DMS153 (cell line): ENCODE data around the gene COX8A.
A peak's percentile ranks its signal among the peaks of the same experiment; 100 is the strongest.
"Not testable (repeated sequence)": the region's sequence is repeated elsewhere in the genome, so short reads cannot be mapped to it uniquely, and the experiment has no call there.

ENCODE experiments used
- DNase-seq: peaks from one replicate; lab custom pipeline; 2025; lab: John Stamatoyannopoulos, UW

The COX8A gene

GRCh38 chr11:63969461-63969860 is 5.0 kb upstream of the COX8A start:
- DNase-seq: no peak

DNA sequence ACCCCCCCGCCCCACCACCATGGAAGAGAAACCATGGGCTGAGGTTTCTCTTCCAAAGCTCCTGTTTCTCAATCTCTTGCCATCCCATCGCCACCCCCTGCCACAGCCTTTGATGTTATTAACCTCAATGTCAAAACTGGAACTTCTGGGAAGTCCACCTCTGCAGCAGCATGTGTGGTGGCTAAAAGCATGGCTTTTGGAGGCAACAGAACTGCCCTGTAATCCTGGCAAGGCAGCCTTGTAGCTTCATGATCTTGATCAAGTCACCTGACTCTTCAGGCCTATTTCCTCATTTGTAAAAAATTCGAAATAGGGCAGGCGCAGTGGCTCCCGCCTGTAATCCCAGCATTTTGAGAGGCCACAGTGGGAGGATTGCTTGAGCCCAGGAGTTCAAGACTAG is 3.5 kb upstream of the COX8A start:
- DNase-seq: no peak

GRCh38 chr11:63973912-63974258 is 535 bp upstream of the COX8A start:
- DNase-seq: not testable (repeated sequence)

GRCh38 chr11:63978551-63979239 is 4.3 kb downstream of the COX8A start:
- DNase-seq: no peak

DNA sequence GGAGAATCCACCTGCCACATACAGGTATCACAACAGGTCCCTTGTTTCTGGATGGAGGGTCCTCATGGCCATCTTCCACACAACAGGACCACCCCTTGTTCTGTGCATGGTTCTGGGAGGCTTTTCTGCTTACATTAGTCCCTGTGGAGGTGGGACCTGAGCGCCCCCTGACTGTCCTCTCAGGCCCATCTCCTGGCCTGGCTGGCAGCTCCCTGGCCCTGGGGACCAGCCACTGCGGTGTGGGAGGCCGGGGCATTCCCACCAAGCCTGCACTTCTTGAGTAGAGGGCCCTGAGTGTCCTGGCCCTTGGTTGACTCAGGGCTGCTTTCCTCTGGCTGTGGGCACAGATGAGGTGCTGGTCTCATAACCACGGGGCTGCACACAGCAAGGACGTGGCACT is 5.0 kb downstream of the COX8A start:
- DNase-seq: no peak

DNA sequence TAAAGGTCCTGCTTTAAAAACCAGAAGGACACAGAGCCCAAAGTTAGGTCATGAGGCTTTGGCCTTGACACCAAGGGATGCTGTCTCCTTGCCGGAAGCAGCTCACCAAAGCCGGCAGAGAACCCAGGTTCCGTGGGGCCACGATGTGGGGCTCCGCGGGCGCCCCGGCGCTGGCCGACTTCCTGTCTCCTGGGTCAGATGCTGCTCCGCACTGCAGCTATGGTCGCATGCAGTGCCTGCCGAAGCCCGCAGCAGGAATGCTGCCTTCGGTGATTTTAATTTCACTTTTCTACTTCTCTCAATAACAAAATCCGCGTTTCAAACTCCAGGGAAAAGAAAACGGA is 11.4 kb downstream of the COX8A start:
- no peak for DNase-seq

DNA sequence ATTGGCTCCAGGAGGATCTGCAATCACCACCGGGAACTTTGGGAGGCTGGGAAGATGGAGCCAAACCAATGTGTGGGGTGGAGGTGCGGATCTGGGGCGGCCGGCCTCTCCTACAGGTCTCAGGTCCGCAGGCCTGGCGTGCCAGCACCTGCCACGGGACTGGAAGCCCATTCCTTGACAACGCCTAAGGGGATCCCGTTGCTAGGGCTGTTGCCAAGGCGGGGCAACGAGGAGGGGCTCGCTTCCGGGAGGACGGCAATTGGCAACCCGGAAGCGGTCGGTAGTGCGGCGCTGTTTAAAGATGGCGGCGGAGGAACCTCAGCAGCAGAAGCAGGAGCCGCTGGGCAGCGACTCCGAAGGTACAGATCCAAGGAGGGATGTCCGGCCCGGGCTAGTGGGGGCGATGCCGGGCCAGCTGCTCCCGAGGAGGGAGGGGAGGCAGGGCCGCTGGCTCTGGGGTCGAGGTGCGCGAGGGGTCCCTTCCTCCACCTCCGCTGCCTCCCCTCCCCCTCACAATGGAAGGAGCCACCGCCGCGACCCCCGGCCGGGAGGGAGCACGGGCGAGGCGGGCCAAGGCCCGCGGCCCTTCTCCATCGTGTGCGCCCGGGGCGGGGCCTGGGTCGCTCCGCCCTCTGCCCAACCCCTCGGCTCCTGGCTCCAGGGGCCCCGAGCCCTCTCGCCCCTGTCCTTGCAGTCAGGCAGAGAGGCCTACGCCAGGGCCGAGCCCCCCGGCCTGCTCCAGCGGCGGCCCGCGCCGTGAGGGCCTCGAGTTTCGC is 11.9 kb downstream of the COX8A start, which contains the start of gene OTUB1:
Gene OTUB1 (plus strand): TSS at position 283 of the 776 bp plus-strand sequence. CDS start 19 bp downstream, at position 302.
- DNase-seq: peak; percentile 93

DNA sequence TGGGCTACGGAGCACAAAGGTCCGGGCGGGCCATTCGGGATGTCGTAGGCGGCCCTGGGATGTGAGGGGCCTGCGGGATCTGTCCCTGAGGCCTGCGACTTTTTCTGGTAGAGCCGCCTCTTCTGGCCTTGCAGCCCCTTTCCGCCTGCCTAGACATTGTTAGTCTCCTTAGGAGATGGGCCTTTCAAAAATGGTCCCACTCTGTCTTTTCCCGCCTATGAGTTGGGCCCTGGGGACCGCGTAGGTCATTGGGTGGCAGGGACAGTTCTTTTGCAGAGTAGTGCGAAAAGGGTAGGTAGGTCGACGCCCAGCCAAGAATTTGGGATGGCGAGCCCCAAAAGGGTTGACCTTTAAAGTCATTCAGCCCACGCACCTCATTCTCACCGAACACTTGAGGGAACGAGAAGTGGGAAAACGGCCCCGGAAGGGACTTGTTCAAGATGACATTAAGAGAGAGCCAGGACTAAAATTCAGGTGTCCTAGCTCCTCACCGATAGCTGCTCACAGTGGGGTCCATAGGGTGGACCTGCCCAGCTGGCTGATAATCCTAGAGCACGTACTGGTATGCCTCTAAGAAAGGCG is 12.6 kb downstream of the COX8A start:
- no peak for DNase-seq

- DNase-seq: no peak
Measured at GRCh38 chr11:63991558-63991957, 17.1 kb downstream of the COX8A start.

GRCh38 chr11:63993100-63993499 is 18.7 kb downstream of the COX8A start:
- no peak for DNase-seq

- no peak for DNase-seq
Measured at GRCh38 chr11:63993993-63994392, 19.6 kb downstream of the COX8A start.

DNA sequence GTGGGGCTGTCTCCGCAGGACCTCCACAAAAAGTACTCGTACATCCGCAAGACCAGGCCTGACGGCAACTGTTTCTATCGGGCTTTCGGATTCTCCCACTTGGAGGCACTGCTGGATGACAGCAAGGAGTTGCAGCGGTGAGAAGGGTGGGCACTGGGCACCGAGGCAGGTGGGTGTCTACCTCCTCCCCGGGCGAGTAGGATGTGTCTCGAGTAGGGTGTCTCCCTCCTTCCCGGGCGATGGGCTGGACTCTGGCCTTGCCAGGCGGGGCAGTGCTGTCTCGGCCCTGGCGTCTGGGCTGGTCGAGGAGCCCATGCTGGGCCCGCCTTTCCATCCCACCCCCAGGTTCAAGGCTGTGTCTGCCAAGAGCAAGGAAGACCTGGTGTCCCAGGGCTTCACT is 22.1 kb downstream of the COX8A start:
- DNase-seq: no peak

- no peak for DNase-seq
Measured at GRCh38 chr11:63997104-63997700, 22.8 kb downstream of the COX8A start.

- DNase-seq: no peak
Measured at GRCh38 chr11:63997801-63998337, 23.4 kb downstream of the COX8A start.

- peak; percentile 65 for DNase-seq
Measured at GRCh38 chr11:63998558-63999348, 24.3 kb downstream of the COX8A start.

GRCh38 chr11:63999349-64000025 is 25.1 kb downstream of the COX8A start:
- peak; percentile 84 for DNase-seq

GRCh38 chr11:64000026-64000739 is 25.8 kb downstream of the COX8A start:
- DNase-seq: peak; percentile 55

- DNase-seq: peak; percentile 25
Measured at GRCh38 chr11:64000740-64001483, 26.5 kb downstream of the COX8A start.

DNA sequence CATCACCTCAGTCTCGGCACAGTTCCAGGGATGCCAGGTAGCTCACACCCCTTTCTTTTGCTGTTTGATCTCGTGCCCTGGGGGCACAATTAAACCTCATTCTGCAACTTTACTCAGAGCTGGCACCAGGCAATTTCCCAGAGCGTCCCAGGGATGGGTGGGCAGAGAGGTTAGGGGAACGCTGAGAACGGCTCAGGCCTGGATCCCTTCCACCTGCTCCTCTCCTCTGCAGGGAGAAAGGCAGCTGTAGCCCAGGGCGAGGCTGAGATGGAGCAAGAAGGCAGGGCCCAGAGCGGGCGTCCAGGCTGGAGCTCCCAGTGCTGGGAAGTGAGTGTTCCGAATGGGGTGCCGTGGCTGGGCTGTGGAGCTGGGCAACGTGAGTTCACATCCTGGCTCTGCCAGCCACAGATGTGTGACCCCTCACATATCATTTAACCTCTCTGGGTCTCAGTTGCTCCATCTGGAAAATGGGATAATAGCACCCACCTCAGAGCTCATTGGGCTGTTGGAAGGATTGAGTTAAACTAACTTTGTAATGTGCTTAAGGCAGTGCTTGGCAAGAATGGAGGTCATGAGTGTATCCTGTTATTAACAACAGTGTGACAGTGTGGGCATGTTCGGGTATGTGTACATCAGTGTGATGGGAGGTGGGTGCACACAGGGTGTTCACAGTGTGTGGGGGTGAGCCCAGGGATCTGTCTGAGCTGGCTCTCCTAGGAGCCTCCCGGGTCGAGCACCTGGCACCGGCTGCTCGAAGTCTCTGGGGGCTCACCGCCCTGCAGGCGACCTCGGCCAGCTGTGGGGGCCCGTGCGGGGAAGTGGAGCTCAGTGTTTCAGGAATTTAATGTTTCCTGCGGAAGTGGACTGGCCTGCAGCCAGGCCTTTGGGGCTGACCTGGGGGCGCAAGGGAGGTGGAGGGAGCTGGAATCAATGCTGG is 27.3 kb downstream of the COX8A start:
- no peak for DNase-seq
